ENCODE data around the gene ZNF275. TPM values are rescaled to one million over a fixed set of nuclear protein-coding genes. Genes with fewer than 3 reads are reported as not detected.

Gene ZNF275
- total and polyA plus RNA-seq, 10 of the 15 experiments (the other 5 are each of a cell fraction or from before 2014, with no cell fraction given) = 1.3 to 17.4 (median 6.2) TPM

DNA sequence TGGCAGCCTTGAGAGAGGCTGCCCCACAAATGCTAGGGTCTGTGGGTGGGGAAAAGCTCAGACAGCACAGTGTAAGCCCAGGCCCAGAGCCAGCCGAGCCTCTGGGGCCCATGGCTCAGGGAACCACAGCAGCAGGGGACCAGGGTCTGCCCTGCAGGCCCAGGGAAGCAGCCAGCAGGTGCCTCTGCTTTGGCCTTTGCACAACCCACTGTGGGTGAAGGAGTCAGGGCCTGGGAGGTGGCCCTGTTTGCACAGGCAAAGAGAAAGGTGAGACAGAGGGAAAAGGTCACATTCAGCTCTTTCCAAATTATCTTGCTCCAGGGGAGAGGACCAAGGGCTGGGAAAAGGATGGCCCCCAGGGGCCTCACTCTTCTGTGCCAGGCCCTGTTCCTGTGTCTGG, 21.1 kb upstream of the ZNF275 start (continued):
- no peak for TF ChIP-seq BMI1 (IDR thresholded peaks at IDR 0.05; ENCODE audit: borderline replicate concordance)
- no peak for TF ChIP-seq TCF12 (IDR thresholded peaks at IDR 0.05; ENCODE audit: low read depth, low read length)

DNA sequence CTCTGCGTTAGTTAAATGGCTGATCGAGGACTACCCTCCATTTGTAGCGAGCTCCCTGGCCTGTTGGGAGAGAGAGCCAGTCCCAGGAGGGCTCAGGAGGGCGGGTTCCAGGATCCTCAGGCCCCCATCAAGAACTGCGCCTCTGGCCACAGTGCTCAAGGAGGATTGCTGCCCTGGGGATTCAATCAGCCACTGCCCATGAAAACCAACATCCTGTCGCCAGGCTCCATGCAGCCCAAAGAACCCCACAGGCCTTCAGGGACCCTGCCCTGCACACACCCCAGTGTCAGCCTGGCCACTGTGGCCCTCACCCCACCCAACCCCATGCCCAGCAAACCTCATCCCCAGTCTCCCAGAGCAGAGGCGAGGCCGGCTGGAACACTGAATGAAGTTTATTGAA, 16.6 kb upstream of the ZNF275 start:
- ChIA-PET CTCF (no interaction called here), POLR2A (no interaction called here), SMC1A (ENCODE audit: uncharacterized antibody, unreplicated experiment) (no interaction called here), RAD21 (ENCODE audit: unreplicated experiment) (no interaction called here)
- in situ Hi-C loops (cut with MboI) = loop anchor here (25.0 kb wide), 1 partner anchor 155 kb away; no protein-coding TSS in a partner anchor
- DNase-seq (ENCODE audit: low read depth, low spot score) (no peak), ATAC-seq (no peak), FAIRE-seq (no peak)
- Histone ChIP-seq H3K36me3 (ENCODE audit: control insufficient read depth in 2 of 2, insufficient read depth in 2 of 2, low read length in 1 of 2) (no peaks in the 10 kb centered on the region), H3K27me3 (replicated peaks in 1 of 2; ENCODE audit: control insufficient read depth in 2 of 2, insufficient read depth in 2 of 2, low read length in 1 of 2) (no peaks in the 10 kb centered on the region), H3K4me3 (no peak overlapping the region), H3K27ac (ENCODE audit: control insufficient read depth, insufficient read depth) (no peak overlapping the region), H3K4me1 (ENCODE audit: control insufficient read depth, insufficient read depth, low read length) (no peaks in the 10 kb centered on the region), H2AFZ (ENCODE audit: control insufficient read depth, low read depth, low read length) (no peak overlapping the region), H3K9me3 (replicated peaks; ENCODE audit: control insufficient read depth, insufficient read depth, low read length) (no peaks in the 10 kb centered on the region), H4K20me1 (ENCODE audit: control insufficient read depth, insufficient read depth) (no peaks in the 10 kb centered on the region), H3K79me2 (ENCODE audit: control insufficient read depth, insufficient read depth, low read length) (no peaks in the 10 kb centered on the region), H3K4me2 (ENCODE audit: control insufficient read depth, insufficient read depth) (no peak overlapping the region), H3K9ac (ENCODE audit: control insufficient read depth, insufficient read depth, low read length) (no peak overlapping the region)
- WGBS (ENCODE audit: insufficient coverage, insufficient replicate concordance, low lambda C conversion rate, missing lambda C conversion rate) = 39% methylated on average over 8 of the region's 8 CpGs
- BruUV-seq (replicated peaks) = no TSS peak
- intact Hi-C loops (cut with micrococcal nuclease; ENCODE audit: unreplicated experiment) = loop anchor here (5.0 kb wide), 1 partner anchor 255 kb away; no protein-coding TSS in a partner anchor
- no peak for TF ChIP-seq HDGF (IDR thresholded peaks at IDR 0.05)
- no peak for TF ChIP-seq SMAD5 (IDR thresholded peaks at IDR 0.05; ENCODE audit: low read depth)
- no peak for TF ChIP-seq CEBPB (IDR thresholded peaks at IDR 0.05; ENCODE audit: borderline replicate concordance in 1 of 2, low read depth in 2 of 2, low read length in 2 of 2)
- TF ChIP-seq ETV6 (conservative IDR thresholded peaks at IDR 0.05 in 1 of 2, IDR thresholded peaks at IDR 0.05 in 1 of 2; ENCODE audit: borderline replicate concordance in 1 of 2, low read depth in 1 of 2) = no peak
- TF ChIP-seq, protein P1, sequence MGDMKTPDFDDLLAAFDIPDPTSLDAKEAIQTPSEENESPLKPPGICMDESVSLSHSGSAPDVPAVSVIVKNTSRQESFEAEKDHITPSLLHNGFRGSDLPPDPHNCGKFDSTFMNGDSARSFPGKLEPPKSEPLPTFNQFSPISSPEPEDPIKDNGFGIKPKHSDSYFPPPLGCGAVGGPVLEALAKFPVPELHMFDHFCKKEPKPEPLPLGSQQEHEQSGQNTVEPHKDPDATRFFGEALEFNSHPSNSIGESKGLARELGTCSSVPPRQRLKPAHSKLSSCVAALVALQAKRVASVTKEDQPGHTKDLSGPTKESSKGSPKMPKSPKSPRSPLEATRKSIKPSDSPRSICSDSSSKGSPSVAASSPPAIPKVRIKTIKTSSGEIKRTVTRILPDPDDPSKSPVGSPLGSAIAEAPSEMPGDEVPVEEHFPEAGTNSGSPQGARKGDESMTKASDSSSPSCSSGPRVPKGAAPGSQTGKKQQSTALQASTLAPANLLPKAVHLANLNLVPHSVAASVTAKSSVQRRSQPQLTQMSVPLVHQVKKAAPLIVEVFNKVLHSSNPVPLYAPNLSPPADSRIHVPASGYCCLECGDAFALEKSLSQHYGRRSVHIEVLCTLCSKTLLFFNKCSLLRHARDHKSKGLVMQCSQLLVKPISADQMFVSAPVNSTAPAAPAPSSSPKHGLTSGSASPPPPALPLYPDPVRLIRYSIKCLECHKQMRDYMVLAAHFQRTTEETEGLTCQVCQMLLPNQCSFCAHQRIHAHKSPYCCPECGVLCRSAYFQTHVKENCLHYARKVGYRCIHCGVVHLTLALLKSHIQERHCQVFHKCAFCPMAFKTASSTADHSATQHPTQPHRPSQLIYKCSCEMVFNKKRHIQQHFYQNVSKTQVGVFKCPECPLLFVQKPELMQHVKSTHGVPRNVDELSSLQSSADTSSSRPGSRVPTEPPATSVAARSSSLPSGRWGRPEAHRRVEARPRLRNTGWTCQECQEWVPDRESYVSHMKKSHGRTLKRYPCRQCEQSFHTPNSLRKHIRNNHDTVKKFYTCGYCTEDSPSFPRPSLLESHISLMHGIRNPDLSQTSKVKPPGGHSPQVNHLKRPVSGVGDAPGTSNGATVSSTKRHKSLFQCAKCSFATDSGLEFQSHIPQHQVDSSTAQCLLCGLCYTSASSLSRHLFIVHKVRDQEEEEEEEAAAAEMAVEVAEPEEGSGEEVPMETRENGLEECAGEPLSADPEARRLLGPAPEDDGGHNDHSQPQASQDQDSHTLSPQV (IDR thresholded peaks at IDR 0.05) = no peak
- no peak for TF ChIP-seq TARDBP (IDR thresholded peaks at IDR 0.05; ENCODE audit: borderline replicate concordance)
- TF ChIP-seq POLR2AphosphoS2 (IDR thresholded peaks at IDR 0.05; ENCODE audit: low read depth, low read length) = no peak
- TF ChIP-seq, protein P2, sequence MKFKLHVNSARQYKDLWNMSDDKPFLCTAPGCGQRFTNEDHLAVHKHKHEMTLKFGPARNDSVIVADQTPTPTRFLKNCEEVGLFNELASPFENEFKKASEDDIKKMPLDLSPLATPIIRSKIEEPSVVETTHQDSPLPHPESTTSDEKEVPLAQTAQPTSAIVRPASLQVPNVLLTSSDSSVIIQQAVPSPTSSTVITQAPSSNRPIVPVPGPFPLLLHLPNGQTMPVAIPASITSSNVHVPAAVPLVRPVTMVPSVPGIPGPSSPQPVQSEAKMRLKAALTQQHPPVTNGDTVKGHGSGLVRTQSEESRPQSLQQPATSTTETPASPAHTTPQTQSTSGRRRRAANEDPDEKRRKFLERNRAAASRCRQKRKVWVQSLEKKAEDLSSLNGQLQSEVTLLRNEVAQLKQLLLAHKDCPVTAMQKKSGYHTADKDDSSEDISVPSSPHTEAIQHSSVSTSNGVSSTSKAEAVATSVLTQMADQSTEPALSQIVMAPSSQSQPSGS (IDR thresholded peaks at IDR 0.05; ENCODE audit: low read length) = no peak
- no peak for TF ChIP-seq NRF1 (conservative IDR thresholded peaks at IDR 0.05; ENCODE audit: low read depth, low read length)
- no peak for TF ChIP-seq ESRRA (IDR thresholded peaks at IDR 0.05; ENCODE audit: low read length)
- no peak for TF ChIP-seq EGR1 (IDR thresholded peaks at IDR 0.05; ENCODE audit: borderline replicate concordance in 1 of 2, low read depth in 2 of 2, low read length in 2 of 2)
- no peak for TF ChIP-seq ZNF207 (IDR thresholded peaks at IDR 0.05; ENCODE audit: borderline replicate concordance)
- TF ChIP-seq CBX3 (IDR thresholded peaks at IDR 0.05; ENCODE audit: borderline replicate concordance, low read depth) = no peak
